ENCODE measurements around the gene SERPINE2.

The SERPINE2 gene

DNA sequence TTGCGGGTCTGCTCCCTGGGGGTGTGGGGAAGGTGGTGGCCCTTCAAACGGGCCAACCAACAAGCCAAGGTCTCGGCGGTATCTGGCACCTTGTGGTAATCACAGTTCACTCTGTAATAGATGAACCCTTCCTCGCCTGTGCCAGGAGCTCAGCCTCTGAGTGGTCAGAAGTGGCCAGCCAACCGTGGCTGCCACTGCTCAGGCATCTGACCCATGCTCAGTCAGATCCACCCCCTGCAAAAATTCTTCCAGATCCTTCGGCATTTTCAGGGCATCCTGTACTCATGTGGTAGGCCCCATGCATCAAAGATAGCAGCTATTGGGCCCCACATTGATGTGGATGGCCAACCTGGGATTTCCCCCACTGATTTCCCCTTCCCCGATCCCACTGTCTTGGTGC is 39.6 kb upstream of the SERPINE2 start:
- TF ChIP-seq, protein P1, sequence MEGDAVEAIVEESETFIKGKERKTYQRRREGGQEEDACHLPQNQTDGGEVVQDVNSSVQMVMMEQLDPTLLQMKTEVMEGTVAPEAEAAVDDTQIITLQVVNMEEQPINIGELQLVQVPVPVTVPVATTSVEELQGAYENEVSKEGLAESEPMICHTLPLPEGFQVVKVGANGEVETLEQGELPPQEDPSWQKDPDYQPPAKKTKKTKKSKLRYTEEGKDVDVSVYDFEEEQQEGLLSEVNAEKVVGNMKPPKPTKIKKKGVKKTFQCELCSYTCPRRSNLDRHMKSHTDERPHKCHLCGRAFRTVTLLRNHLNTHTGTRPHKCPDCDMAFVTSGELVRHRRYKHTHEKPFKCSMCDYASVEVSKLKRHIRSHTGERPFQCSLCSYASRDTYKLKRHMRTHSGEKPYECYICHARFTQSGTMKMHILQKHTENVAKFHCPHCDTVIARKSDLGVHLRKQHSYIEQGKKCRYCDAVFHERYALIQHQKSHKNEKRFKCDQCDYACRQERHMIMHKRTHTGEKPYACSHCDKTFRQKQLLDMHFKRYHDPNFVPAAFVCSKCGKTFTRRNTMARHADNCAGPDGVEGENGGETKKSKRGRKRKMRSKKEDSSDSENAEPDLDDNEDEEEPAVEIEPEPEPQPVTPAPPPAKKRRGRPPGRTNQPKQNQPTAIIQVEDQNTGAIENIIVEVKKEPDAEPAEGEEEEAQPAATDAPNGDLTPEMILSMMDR (IDR thresholded peaks at IDR 0.05; ENCODE audit: insufficient read depth, low read depth, low read length, missing control alignments), result no peak
- no peak for DNase-seq (ENCODE audit: low read depth)
- no peak overlapping the region for H3K4me3 ChIP-seq (ENCODE audit: low read depth, low read length)

- H3K4me3 ChIP-seq (ENCODE audit: low read depth, low read length), result no peak overlapping the region
- TF ChIP-seq, protein P1 (IDR thresholded peaks at IDR 0.05; ENCODE audit: insufficient read depth, low read depth, low read length, missing control alignments), result no peak
- no peak for DNase-seq (ENCODE audit: low read depth)
Measured at GRCh38 chr2:224077773-224078507, 38.9 kb upstream of the SERPINE2 start.

DNA sequence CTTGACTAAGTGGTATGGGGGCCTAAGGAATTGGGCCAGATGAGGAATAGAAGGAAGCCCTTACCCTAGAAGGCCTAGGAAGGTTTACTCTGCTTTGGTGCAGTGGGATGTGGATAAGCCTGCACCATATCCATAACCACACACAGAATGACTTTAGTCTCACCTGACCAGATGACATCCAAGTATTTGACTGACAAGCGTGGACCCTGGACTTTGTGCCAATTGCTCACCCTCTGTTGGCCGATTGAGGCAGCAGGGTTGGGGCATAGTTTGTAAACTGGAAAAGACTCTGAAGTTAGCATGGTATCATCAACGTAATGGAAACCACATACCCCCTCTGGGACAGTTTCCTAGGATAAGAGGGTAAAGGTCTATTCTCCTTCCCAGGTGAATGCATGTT is 36.5 kb upstream of the SERPINE2 start:
- TF ChIP-seq, protein P1 (IDR thresholded peaks at IDR 0.05; ENCODE audit: insufficient read depth, low read depth, low read length, missing control alignments), result no peak
- H3K4me3 ChIP-seq (ENCODE audit: low read depth, low read length), result no peak overlapping the region
- DNase-seq (ENCODE audit: low read depth), result no peak

- TF ChIP-seq, protein P1 (IDR thresholded peaks at IDR 0.05; ENCODE audit: insufficient read depth, low read depth, low read length, missing control alignments), result no peak
- DNase-seq (ENCODE audit: low read depth), result no peak
- no peak overlapping the region for H3K4me3 ChIP-seq (ENCODE audit: low read depth, low read length)
Measured at GRCh38 chr2:224073676-224074075, 34.6 kb upstream of the SERPINE2 start.

- no peak for DNase-seq (ENCODE audit: low read depth)
Measured at GRCh38 chr2:224072541-224073188, 33.6 kb upstream of the SERPINE2 start.

GRCh38 chr2:224069172-224069571 is 30.1 kb upstream of the SERPINE2 start:
- no peak for DNase-seq (ENCODE audit: low read depth)
- TF ChIP-seq, protein P1 (IDR thresholded peaks at IDR 0.05; ENCODE audit: insufficient read depth, low read depth, low read length, missing control alignments), result no peak
- no peak overlapping the region for H3K4me3 ChIP-seq (ENCODE audit: low read depth, low read length)

More at GRCh38 chr2:224072541-224073188, 33.6 kb upstream of the SERPINE2 start:
- no peak overlapping the region for H3K4me3 ChIP-seq (ENCODE audit: low read depth, low read length)
- TF ChIP-seq, protein P1 (IDR thresholded peaks at IDR 0.05; ENCODE audit: insufficient read depth, low read depth, low read length, missing control alignments), result no peak

All from GM12865 (cell line).